ENCODE data around the gene TTC1.

- no peak for TF ChIP-seq CTCF (IDR thresholded peaks at IDR 0.05)
- TF ChIP-seq POLR2AphosphoS5 (IDR thresholded peaks at IDR 0.05; ENCODE audit: low read depth, low read length), result no peak
- no peak for TF ChIP-seq SIN3A (IDR thresholded peaks at IDR 0.05; ENCODE audit: borderline replicate concordance, insufficient read depth, low read depth, low read length)
Measured at GRCh38 chr5:160092514-160092913, 83.6 kb downstream of the TTC1 start.

Measured in Panc1 (cell line).